ENCODE results near the gene RPTOR.

Gene RPTOR

DNA sequence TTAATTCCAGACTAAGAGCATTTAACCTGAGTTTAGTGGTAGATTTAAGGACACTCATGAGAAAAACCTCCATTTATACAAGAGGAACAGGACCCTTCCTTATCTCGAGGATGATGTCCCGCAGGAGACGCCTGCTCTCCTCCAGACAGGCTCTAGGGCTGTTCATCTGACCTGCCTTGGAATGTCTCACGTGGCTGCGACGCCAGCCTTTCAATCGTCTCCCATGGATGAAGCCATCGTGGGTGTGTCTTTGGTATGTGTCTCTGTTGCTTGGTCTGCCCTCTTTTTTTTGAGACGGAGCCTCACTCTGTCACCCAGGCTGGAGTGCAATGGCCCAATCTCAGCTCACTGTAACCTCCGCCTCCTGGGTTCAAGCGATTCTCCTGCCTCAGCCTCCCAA is 463.5 kb downstream of the RPTOR start:
- in situ Hi-C loops (cut with MboI; ENCODE audit: low pct_unique_long_range_greater_than_20kb, low sequenced_read_pairs, unreplicated experiment): no loop called here
- TF ChIP-seq CTCF (IDR thresholded peaks at IDR 0.05; ENCODE audit: extremely low read depth, insufficient read depth, missing control alignments): no peak

GRCh38 chr17:81009136-81009535 is 464.5 kb downstream of the RPTOR start:
- in situ Hi-C loops (cut with MboI; ENCODE audit: low pct_unique_long_range_greater_than_20kb, low sequenced_read_pairs, unreplicated experiment): no loop called here
- DNase-seq (ENCODE audit: low spot score): no peak
- TF ChIP-seq CTCF (IDR thresholded peaks at IDR 0.05; ENCODE audit: extremely low read depth, insufficient read depth, missing control alignments): no peak

More for the DNA sequence above, 463.5 kb downstream of the RPTOR start:
- DNase-seq (ENCODE audit: low spot score): no peak

- no peak for TF ChIP-seq CTCF (IDR thresholded peaks at IDR 0.05; ENCODE audit: extremely low read depth, insufficient read depth, missing control alignments)
- in situ Hi-C loops (cut with MboI; ENCODE audit: low pct_unique_long_range_greater_than_20kb, low sequenced_read_pairs, unreplicated experiment): no loop called here
- no peak for DNase-seq (ENCODE audit: low spot score)
These were observed 466.3 kb downstream of the RPTOR start for GRCh38 chr17:81010935-81011334.

- no peak for DNase-seq (ENCODE audit: low spot score)
- in situ Hi-C loops (cut with MboI; ENCODE audit: low pct_unique_long_range_greater_than_20kb, low sequenced_read_pairs, unreplicated experiment): no loop called here
- TF ChIP-seq CTCF (IDR thresholded peaks at IDR 0.05; ENCODE audit: extremely low read depth, insufficient read depth, missing control alignments): no peak
These were observed 467.3 kb downstream of the RPTOR start for GRCh38 chr17:81011951-81012350.

GRCh38 chr17:81012574-81013447 is 468.2 kb downstream of the RPTOR start:
- in situ Hi-C loops (cut with MboI; ENCODE audit: low pct_unique_long_range_greater_than_20kb, low sequenced_read_pairs, unreplicated experiment): no loop called here
- TF ChIP-seq CTCF (IDR thresholded peaks at IDR 0.05; ENCODE audit: extremely low read depth, insufficient read depth, missing control alignments): no peak
- DNase-seq (ENCODE audit: low spot score): no peak

GRCh38 chr17:81013642-81014041 is 469.0 kb downstream of the RPTOR start:
- no peak for DNase-seq (ENCODE audit: low spot score)
- no peak for TF ChIP-seq CTCF (IDR thresholded peaks at IDR 0.05; ENCODE audit: extremely low read depth, insufficient read depth, missing control alignments)
- in situ Hi-C loops (cut with MboI; ENCODE audit: low pct_unique_long_range_greater_than_20kb, low sequenced_read_pairs, unreplicated experiment): no loop called here

Data from GM13977 (cell line).